Fibroblast of peridontal ligament (primary cell): ENCODE results near the gene TICAM2.
"Not testable (repeated sequence)": the region's sequence is repeated elsewhere in the genome, so short reads cannot be mapped to it uniquely, and the experiment has no call there.

Experiments used
- DNase-seq: peaks from one replicate; pipeline ENCODE4 v3.0.0-alpha.2; 2010; ENCODE audit errors: extremely low read depth

Gene TICAM2, protein sequence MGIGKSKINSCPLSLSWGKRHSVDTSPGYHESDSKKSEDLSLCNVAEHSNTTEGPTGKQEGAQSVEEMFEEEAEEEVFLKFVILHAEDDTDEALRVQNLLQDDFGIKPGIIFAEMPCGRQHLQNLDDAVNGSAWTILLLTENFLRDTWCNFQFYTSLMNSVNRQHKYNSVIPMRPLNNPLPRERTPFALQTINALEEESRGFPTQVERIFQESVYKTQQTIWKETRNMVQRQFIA

DNA sequence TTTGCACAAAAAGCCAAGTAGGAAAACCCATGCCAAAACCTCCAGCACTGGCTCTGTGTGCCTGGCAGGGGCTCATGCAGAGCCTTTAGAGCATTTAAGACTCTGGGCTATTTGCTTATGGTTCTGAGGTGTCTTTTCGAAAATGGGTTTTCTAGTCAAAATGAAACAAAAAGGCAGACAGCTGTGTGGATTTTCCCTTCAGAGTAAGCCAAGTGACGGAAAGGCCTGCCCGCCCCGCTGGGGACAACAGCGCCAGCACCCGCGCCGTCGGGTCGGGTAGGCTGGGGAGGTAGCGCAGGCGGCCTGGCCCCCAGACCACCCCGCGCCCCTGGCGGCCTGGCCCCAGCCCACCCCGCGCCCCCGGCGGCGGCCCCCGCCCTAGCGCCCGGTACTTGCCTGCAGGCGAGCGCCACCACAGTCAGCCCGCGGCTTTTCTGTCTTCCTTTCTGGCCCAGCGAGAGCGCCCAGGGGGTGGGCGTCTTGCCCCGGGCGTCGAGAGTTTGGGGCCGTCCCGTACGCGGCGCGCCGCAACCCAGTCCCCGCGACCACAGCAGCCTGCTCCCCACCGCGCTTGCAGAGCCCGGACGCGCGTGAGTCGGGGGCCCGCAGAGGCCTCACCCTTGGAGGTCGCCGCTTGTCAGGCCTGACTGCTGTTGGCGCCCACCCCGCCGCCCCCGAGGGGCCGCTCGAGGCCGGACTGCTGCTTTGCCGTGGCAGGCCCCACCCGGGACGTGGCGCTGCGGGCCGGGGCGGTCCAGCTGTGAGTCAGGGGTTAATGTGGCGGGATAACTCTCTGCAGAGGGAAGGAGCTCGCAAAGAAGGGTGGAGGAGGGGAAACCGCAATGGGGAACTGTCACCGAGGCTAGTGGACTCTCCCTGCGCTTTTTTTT is at the start of gene TICAM2:
TICAM2 (minus strand) TSS at position 779 of the 890 bp plus-strand sequence. CDS start 21,223 bp downstream, outside the sequence.
- DNase-seq, result peak; percentile 52

DNA sequence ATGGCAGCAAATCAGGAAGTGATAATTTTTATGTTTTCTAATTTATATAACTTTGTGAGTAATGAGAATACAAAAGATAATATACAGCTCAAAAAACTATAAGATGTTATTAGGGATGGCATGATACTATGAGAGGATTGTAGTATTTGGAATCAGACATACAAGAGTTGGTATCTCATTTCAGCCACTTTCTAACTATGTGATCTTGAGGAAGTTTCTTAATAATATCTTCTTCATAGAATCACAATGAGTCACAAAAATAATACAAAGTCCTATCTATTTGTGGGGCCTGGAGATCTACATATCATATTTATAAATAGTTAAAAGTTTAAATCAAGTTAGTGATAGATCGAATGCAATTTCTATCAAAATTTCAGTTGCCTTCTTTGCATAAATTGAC is 47.3 kb upstream of the TICAM2 start:
- DNase-seq, result no peak

GRCh38 chr5:115648056-115648455 is 45.8 kb upstream of the TICAM2 start:
- DNase-seq, result no peak

- not testable (repeated sequence) for DNase-seq
Observed at GRCh38 chr5:115645386-115645785, 43.1 kb upstream of the TICAM2 start.

- DNase-seq, result no peak
Observed at GRCh38 chr5:115644046-115644445, 41.8 kb upstream of the TICAM2 start.

GRCh38 chr5:115641948-115642347 is 39.7 kb upstream of the TICAM2 start:
- DNase-seq, result no peak

GRCh38 chr5:115640274-115640673 is 38.0 kb upstream of the TICAM2 start:
- DNase-seq, result no peak

DNA sequence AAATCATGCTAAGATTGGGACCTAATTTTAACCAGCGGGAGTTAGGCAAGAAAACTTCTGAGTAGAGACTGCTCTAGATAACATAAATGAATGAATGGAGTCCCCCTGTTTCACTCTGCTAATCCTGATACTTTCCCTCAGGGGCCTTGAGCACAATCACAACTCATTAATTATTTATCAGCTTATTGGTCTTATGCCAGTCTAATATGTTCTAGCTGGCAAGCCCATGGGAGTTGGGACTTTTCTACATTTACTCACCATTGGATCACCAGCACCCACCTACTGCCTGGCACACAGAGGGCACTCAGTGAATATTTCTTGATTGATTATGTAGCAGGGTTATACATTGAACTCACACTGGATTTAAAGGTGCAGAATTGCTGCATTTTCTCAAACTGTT is 37.1 kb upstream of the TICAM2 start:
- DNase-seq, result no peak

- no peak for DNase-seq
Observed at GRCh38 chr5:115637507-115637906, 35.2 kb upstream of the TICAM2 start.

GRCh38 chr5:115636008-115636407 is 33.7 kb upstream of the TICAM2 start:
- no peak for DNase-seq

- DNase-seq, result peak; percentile 88
Observed at GRCh38 chr5:115634343-115635132, 32.3 kb upstream of the TICAM2 start.

GRCh38 chr5:115629903-115630302 is 27.6 kb upstream of the TICAM2 start:
- DNase-seq, result no peak

DNA sequence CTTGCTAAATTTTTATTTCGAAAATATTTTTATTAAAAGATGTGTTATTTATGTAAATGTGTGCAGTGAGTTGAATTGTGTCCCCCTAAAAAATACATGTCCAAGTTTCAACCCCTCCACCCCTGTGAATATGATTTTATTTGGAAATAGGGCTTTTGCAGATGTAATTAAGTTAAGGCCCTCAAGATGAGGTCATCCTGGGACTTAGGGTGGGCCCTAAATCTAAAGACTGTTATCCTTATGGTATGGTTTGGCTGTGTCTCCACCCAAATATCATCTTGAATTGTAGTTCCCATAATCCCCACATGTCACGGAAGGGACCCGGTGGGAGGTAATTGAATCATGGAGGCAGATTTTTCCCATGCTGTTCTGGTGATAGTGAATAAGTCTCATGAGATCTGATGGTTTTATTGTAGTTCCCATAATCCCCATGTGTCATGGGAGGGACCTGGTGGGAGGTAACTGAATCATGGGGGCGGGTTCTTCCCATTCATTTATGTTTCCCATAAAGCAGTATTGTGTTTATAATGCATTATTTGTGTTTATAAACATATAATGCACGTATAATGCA is 25.1 kb upstream of the TICAM2 start:
- no peak for DNase-seq

DNA sequence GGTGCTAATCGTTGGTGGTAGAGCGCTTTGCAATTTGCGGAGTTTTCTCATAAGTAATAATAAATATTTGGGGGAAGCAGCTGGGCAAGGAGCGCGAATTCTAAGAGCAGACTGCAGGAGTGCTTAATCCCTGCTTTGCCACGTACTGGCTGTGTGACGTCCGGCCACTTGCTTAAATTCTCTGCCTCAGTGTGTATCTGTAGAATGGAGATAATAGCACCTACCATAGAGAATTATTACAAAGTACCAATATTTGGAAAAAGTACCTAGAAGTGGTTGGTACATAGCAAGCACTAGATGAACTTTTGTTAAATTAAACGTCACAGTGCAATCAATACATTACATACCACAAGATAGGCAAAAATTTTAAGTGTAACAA is 24.2 kb upstream of the TICAM2 start:
- DNase-seq, result peak; percentile 62

DNA sequence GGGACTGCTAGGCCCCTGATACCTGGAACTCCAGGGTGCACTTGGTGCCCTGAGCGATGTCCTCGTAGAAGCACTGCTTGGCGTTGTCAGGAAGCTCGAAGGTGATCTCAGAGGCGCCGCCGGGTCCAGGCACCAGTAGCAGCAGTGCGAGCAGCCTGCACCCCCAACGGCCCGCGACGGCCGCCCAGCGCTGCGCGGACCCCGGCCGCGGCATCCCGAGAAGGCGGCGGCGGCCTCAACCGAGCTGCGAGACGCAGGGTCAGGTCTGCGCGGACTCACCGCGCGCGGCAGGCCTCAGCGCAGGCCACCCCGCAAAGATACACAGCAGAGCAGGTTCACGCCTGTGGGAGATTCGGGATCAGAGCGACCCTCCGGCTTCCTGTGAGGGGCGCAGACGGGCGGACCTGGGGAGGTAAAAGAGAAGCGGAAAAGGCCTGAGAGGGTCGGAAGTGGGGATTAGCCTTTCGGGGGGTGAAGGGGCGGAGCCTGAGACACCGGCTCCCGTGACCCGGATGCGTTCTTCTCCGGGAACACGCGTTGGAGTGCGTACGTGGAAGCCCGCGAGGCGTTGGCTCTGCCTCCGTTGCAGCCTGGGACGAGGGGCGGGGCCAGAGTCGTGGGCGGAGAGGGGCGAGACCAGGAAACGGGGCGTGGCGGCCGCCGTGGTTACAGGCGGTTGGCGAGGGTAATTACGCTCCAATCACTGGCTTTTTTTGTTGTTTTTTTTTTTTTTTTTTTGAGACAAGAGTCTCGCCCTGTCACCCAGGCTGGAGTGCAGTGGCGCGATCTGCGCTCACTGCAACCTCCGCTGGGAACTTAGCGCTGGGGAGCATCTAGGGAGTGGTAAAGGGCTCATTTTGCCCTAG is 23.5 kb upstream of the TICAM2 start, which contains the start of gene TMED7:
TMED7 (minus strand) TSS at position 458 of the 866 bp plus-strand sequence; CDS start at position 214, 244 bp downstream.
- peak; percentile 97 for DNase-seq

GRCh38 chr5:115624994-115625393 is 22.7 kb upstream of the TICAM2 start:
- DNase-seq, result no peak

GRCh38 chr5:115623658-115624057 is 21.4 kb upstream of the TICAM2 start:
- DNase-seq, result no peak

DNA sequence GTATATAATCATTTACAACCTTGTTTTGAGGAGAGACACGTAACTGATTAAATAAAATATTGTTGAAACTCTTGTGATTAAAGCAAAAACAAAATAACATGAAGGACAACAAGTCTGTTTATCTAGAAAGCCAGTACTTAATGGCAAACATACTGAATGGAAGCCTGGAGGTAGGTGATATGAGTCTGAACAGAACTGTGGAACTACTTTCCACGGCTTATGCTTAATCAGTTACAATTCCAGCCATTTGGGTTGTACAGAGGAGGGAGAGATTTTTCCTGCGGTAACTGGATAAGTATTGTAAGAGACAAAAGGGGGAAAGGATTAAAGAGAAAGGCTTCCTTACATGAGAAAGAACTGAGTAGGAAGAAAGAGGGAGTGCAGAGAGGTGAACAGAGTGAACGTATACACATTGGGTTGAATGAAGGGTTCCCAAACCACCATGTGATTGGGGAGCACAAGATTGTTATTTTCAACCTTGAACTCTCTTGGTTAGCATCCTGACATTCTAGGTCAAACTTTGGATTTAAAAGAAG is 19.2 kb upstream of the TICAM2 start:
- DNase-seq, result no peak

GRCh38 chr5:115616892-115617291 is 14.6 kb upstream of the TICAM2 start:
- DNase-seq, result no peak

DNA sequence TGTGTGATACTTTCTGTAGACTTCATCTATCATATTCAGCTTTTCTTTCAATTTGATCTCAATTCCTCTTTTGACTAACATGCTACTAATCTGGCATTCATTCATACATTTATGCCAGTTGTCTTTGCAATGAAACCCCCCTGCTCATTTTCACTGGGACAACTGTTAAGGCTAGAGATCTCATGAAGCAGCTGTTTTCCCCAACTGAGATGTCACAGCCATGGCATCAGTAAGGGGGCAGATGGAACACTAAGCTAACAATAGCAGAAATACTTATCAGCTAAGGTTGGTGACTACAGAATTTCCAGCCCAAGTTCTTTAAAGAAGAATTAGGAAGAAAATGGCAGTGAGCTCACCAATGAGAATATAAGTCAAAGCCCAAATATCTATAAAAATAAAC is 14.2 kb upstream of the TICAM2 start:
- DNase-seq, result no peak

DNA sequence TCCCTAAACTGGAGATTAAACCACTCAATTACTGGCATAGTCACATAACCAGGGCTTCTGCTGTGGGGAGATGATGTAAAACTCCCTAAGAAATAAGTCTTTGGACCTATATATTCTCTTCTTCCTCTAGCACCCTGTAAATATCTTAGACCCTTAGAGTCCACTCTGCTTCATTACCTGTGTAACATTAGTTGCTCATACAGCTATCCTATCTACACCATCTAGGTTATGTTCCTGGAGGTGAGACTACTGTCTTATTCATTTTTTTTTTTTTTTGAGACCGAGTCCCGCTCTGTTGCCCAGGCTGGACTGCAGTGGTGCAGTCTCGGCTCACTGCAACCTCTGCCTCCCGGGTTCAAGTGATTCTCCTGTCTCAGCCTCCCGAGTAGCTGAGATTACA is 9.6 kb upstream of the TICAM2 start:
- no peak for DNase-seq
